ENCODE data around the gene PCNX1.
"Not testable (repeated sequence)": the region's sequence is repeated elsewhere in the genome, so short reads cannot be mapped to it uniquely, and the experiment has no call there.

PCNX1 gene

DNA sequence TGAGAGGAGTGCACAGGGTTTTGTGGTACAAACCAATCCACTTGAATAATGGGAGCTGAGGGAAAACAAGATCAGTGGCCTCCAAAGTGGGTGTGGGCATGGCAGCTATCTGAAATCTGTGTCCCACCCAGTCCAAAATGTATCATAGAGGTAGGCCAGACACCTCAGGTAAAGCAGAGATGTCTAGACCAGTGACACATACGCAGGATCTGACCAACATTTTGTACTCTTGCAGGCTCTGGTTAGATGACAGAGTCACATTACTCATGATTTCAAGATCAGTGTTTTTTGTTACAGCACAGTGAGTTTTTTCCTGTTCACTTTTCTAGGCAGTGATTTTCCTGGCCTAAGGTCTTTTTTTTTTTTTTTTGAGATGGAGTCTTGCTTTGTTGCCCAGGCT, 211.8 kb downstream of the PCNX1 start:
- no peak overlapping the region for H3K27ac ChIP-seq (ENCODE audit: low read depth, low read length)
- no peaks in the 10 kb centered on the region for H3K36me3 ChIP-seq (ENCODE audit: control insufficient read depth, insufficient read depth, low read length)
- H3K27me3 ChIP-seq (ENCODE audit: control insufficient read depth, insufficient read depth, low read length), result no peaks in the 10 kb centered on the region
- no peak overlapping the region for H3K9ac ChIP-seq (ENCODE audit: low read length)
- no peak overlapping the region for H3K4me3 ChIP-seq (ENCODE audit: low read length)
- peaks cover 11% of the 10 kb centered on the region for H3K4me1 ChIP-seq (ENCODE audit: control insufficient read depth, insufficient read depth, low read length)

- Histone ChIP-seq H3K27ac (ENCODE audit: low read depth, low read length) (no peak overlapping the region), H3K4me1 (ENCODE audit: control insufficient read depth, insufficient read depth, low read length) (peaks cover 11% of the 10 kb centered on the region), H3K27me3 (ENCODE audit: control insufficient read depth, insufficient read depth, low read length) (no peaks in the 10 kb centered on the region), H3K4me3 (ENCODE audit: low read length) (no peak overlapping the region), H3K9ac (ENCODE audit: low read length) (no peak overlapping the region), H3K36me3 (ENCODE audit: control insufficient read depth, insufficient read depth, low read length) (no peaks in the 10 kb centered on the region)
These were observed 212.6 kb downstream of the PCNX1 start for GRCh38 chr14:71119832-71120231.

DNA sequence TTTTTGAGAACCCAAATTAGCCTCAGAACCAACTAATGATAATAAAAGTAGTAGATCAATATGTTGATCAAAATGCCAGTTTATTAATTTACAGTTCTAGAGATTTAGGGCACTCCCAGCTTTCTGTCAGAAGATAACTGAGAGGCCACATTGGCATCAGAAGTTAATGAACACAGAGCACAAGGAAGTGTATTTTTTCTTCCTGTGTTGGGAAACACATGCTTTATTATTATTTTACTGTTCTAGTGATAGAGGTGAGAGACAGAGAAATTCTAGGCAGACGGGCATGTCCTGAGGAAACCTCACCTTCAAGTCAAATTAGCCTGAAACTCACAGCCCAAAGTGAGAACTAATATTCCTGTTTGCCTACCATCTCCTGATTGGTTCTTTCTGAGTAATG, 213.7 kb downstream of the PCNX1 start:
- Histone ChIP-seq H3K4me3 (ENCODE audit: low read length) (no peak overlapping the region), H3K27me3 (ENCODE audit: control insufficient read depth, insufficient read depth, low read length) (no peaks in the 10 kb centered on the region), H3K9ac (ENCODE audit: low read length) (no peak overlapping the region), H3K27ac (ENCODE audit: low read depth, low read length) (no peak overlapping the region), H3K36me3 (ENCODE audit: control insufficient read depth, insufficient read depth, low read length) (no peaks in the 10 kb centered on the region), H3K4me1 (ENCODE audit: control insufficient read depth, insufficient read depth, low read length) (peaks cover 11% of the 10 kb centered on the region)

DNA sequence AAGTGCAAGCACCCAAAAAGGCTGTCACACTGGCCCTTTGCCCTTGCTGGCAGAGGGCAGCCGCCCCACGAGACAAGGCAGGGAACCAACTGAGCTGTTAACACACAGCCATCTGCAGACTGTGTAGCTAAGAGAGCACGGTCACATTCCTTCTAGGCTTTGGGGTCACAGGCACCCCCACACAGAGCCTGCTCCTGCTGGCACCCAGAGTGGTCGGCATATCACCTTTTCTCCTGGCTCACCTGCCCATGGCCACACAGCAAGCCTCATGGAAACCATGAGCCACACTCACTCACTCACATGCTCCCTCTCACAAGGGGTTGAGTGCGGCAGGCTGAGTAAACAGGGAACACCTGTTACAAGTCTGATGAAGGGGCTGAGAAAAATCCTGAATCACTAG, 214.5 kb downstream of the PCNX1 start:
- Histone ChIP-seq H3K4me3 (ENCODE audit: low read length) (no peak overlapping the region), H3K9ac (ENCODE audit: low read length) (no peak overlapping the region), H3K4me1 (ENCODE audit: control insufficient read depth, insufficient read depth, low read length) (peaks cover 11% of the 10 kb centered on the region), H3K36me3 (ENCODE audit: control insufficient read depth, insufficient read depth, low read length) (no peaks in the 10 kb centered on the region), H3K27ac (ENCODE audit: low read depth, low read length) (no peak overlapping the region), H3K27me3 (ENCODE audit: control insufficient read depth, insufficient read depth, low read length) (no peaks in the 10 kb centered on the region)

DNA sequence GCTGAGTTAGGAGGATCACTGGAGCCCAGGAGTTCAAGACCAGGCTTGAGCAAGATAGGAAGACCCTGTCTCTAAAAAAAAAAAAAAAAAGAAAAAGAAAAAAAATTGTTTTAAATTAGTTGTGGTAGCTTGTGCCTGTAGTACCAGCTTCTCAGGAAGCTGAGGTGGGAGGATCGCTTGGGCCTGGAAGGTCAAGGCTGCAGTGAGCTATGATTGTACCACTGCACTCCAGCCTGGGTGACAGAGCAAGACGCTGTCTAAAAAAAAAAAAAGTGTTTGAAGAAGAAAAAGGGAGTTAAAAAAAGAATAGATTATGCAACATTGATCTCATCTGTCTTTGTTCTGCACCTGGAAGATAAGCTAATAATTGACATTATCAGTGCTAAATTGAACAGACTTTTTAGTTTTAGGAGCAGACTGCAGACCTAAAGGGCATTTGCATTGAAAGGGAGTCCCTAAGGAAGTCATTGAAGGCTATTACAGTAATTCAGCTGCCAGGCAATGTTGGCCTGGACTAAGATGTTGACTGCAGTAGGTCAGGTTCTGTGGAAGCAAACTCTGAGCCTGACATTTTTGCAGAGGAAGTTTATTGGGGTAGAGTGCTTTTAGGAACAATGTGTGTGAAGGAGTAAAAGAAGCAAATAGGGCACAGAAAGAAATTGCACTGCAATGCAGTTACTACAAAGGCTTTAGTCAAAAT, 215.8 kb downstream of the PCNX1 start:
- Histone ChIP-seq H3K27me3 (ENCODE audit: control insufficient read depth, insufficient read depth, low read length) (no peaks in the 10 kb centered on the region), H3K4me3 (ENCODE audit: low read length) (no peak overlapping the region), H3K9ac (ENCODE audit: low read length) (no peak overlapping the region), H3K36me3 (ENCODE audit: control insufficient read depth, insufficient read depth, low read length) (no peaks in the 10 kb centered on the region), H3K27ac (ENCODE audit: low read depth, low read length) (no peak overlapping the region), H3K4me1 (ENCODE audit: control insufficient read depth, insufficient read depth, low read length) (peaks cover 5% of the 10 kb centered on the region)

DNA sequence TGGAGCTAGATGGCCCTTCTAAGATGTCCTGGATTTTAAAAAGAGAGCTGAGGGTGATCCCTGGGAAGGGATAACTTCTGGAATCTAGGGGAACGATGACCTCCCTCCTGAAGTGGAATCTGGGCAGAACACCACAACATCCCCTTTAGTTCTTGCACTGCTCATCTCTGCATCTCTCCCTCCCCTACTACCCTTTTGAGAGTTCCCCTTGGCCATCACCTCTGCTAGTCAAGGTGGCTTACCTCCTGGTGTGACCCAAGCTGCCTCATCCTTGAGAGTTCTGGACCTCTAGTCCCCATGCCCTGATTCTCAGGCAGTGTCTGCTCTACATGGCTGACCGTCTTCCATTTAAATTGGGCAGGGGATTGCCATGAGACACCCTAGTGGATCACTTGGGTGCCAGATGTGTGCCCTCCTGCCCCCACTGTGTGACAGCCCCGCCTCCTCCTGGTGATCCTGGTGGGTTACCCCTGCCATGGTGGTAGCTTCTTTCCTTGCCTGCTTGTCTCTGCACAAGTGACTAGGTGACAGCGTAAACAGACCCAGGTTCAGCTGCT, 216.4 kb downstream of the PCNX1 start:
- H3K4me1 ChIP-seq (ENCODE audit: control insufficient read depth, insufficient read depth, low read length), result peaks cover 1% of the 10 kb centered on the region
- no peak overlapping the region for H3K4me3 ChIP-seq (ENCODE audit: low read length)
- no peak overlapping the region for H3K27ac ChIP-seq (ENCODE audit: low read depth, low read length)
- H3K27me3 ChIP-seq (ENCODE audit: control insufficient read depth, insufficient read depth, low read length), result no peaks in the 10 kb centered on the region
- H3K36me3 ChIP-seq (ENCODE audit: control insufficient read depth, insufficient read depth, low read length), result no peaks in the 10 kb centered on the region
- no peak overlapping the region for H3K9ac ChIP-seq (ENCODE audit: low read length)

GRCh38 chr14:71129716-71130490, 222.6 kb downstream of the PCNX1 start:
- not testable (repeated sequence) for H3K9ac ChIP-seq (ENCODE audit: low read length); H3K27me3 ChIP-seq (ENCODE audit: control insufficient read depth, insufficient read depth, low read length); H3K27ac ChIP-seq (ENCODE audit: low read depth, low read length); H3K36me3 ChIP-seq (ENCODE audit: control insufficient read depth, insufficient read depth, low read length); H3K4me3 ChIP-seq (ENCODE audit: low read length); H3K4me1 ChIP-seq (ENCODE audit: control insufficient read depth, insufficient read depth, low read length)

DNA sequence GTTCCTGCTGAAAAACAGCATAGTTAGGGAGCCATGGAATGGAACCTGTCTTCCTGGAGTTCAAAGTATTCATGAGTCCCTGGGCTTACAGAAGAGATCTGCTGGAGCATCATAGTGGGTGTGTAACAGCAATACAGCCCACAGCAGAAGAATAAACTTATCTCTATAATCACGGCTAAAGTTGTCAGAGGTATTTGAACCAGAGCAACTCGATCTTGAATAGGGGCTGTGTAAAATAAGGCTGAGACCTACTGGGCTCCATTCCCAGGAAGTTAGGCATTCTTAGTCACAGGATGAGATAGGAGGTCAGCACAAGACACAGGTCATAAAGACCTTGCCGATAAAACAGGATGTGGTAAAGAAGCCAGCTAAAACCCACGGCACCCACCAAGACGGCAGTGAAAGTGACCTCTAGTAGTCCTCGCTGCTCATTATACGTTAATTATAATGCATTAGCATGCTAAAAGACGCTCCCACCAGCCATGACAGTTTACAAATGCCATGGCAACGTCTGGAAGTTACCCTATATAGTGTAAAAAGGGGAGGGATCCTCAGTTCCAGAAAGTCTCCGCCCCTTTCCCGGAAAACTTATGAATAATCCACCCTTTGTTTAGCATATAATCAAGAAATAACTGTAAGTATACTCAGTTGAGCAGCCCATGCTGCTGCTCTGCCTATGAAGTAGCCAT, 223.4 kb downstream of the PCNX1 start:
- Histone ChIP-seq H3K36me3 (ENCODE audit: control insufficient read depth, insufficient read depth, low read length) (no peaks in the 10 kb centered on the region), H3K4me1 (ENCODE audit: control insufficient read depth, insufficient read depth, low read length) (no peaks in the 10 kb centered on the region), H3K9ac (ENCODE audit: low read length) (no peak overlapping the region), H3K4me3 (ENCODE audit: low read length) (no peak overlapping the region), H3K27me3 (ENCODE audit: control insufficient read depth, insufficient read depth, low read length) (no peaks in the 10 kb centered on the region), H3K27ac (ENCODE audit: low read depth, low read length) (no peak overlapping the region)

- Histone ChIP-seq H3K27me3 (ENCODE audit: control insufficient read depth, insufficient read depth, low read length) (no peaks in the 10 kb centered on the region), H3K4me3 (ENCODE audit: low read length) (no peak overlapping the region), H3K9ac (ENCODE audit: low read length) (no peak overlapping the region), H3K36me3 (ENCODE audit: control insufficient read depth, insufficient read depth, low read length) (no peaks in the 10 kb centered on the region), H3K4me1 (ENCODE audit: control insufficient read depth, insufficient read depth, low read length) (no peaks in the 10 kb centered on the region), H3K27ac (ENCODE audit: low read depth, low read length) (no peak overlapping the region)
These were observed 226.0 kb downstream of the PCNX1 start for GRCh38 chr14:71133296-71133695.

DNA sequence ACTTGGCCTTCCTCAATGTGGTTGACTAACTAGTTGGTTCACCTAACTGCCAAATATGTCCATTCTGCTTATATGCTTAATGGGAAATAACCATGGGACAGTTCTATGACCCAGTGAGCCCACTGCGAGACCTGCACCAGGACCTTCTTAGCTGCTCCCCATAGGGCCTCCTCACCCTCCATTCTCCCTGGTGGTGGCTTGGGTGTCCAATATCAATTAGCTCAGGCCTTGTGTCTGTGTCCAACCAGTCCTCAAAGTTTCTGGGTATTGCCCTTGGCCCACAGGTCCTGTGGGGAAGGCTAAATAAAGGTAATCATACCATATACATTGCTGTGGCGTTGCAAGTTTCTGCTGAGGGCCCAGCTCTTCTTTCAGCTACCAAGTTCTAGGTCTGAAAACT, 228.2 kb downstream of the PCNX1 start:
- H3K36me3 ChIP-seq (ENCODE audit: control insufficient read depth, insufficient read depth, low read length), result no peaks in the 10 kb centered on the region
- H3K9ac ChIP-seq (ENCODE audit: low read length), result no peak overlapping the region
- no peaks in the 10 kb centered on the region for H3K4me1 ChIP-seq (ENCODE audit: control insufficient read depth, insufficient read depth, low read length)
- no peaks in the 10 kb centered on the region for H3K27me3 ChIP-seq (ENCODE audit: control insufficient read depth, insufficient read depth, low read length)
- no peak overlapping the region for H3K4me3 ChIP-seq (ENCODE audit: low read length)
- H3K27ac ChIP-seq (ENCODE audit: low read depth, low read length), result no peak overlapping the region

- Histone ChIP-seq H3K36me3 (ENCODE audit: control insufficient read depth, insufficient read depth, low read length) (no peaks in the 10 kb centered on the region), H3K4me3 (ENCODE audit: low read length) (no peak overlapping the region), H3K27me3 (ENCODE audit: control insufficient read depth, insufficient read depth, low read length) (no peaks in the 10 kb centered on the region), H3K4me1 (ENCODE audit: control insufficient read depth, insufficient read depth, low read length) (no peaks in the 10 kb centered on the region), H3K9ac (ENCODE audit: low read length) (no peak overlapping the region), H3K27ac (ENCODE audit: low read depth, low read length) (no peak overlapping the region)
These were observed 228.7 kb downstream of the PCNX1 start for GRCh38 chr14:71135911-71136310.

GRCh38 chr14:71136386-71137060, 229.3 kb downstream of the PCNX1 start:
- Histone ChIP-seq H3K27me3 (ENCODE audit: control insufficient read depth, insufficient read depth, low read length) (no peaks in the 10 kb centered on the region), H3K27ac (ENCODE audit: low read depth, low read length) (no peak overlapping the region), H3K9ac (ENCODE audit: low read length) (no peak overlapping the region), H3K4me1 (ENCODE audit: control insufficient read depth, insufficient read depth, low read length) (no peaks in the 10 kb centered on the region), H3K4me3 (ENCODE audit: low read length) (no peak overlapping the region), H3K36me3 (ENCODE audit: control insufficient read depth, insufficient read depth, low read length) (no peaks in the 10 kb centered on the region)
